NCI-H1436 treated with DMSO at 0.1 percent for 48 hours (cell line): Measurements from ENCODE around the gene ELOVL4.
A peak's percentile ranks its signal among the peaks of the same experiment; 100 is the strongest.

Experiments used
- DNase-seq: peaks from one replicate; lab custom pipeline; 2025; lab: John Stamatoyannopoulos, UW

Gene ELOVL4

DNA sequence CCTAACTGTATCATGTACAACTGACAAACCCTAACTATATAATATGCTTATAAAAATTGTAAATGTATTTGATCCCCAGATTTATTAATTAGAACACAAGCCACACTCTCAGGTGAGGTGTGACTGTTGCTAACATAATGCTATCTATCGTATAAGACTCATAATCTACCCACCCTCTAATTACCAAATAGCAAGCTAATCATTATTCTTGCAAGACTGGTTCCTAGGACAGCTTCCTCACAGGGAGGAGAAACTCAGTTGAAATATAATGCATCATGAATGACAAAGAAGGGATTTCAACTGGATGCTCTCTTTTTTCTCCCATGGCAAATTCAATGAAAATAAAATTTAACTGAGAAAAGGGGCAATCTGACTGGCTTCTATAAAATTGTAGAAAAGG lies 35.4 kb downstream of the ELOVL4 start:
- no peak for DNase-seq

GRCh38 chr6:79909517-79909916 lies 37.8 kb downstream of the ELOVL4 start:
- DNase-seq: no peak

DNA sequence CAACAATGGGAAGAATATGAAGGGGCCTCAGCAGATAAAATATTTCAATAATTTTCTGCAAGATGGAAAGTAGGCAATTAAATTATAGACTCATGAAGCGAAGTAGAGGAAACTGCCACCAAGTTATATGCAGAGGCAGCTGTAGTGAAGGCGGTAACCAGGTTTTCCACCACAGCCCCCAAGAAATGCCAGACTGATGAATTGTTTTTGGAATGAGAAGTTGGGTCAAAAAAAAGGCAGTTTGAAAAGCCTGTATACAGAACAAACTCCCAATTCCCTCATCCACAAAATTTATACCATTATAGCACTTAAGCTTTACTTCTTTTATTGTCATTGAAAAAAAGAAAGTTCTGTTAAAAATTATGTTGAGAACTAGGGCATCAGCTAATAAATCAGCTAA lies 45.3 kb downstream of the ELOVL4 start:
- DNase-seq: no peak

GRCh38 chr6:79898076-79898475 lies 49.3 kb downstream of the ELOVL4 start:
- no peak for DNase-seq

DNA sequence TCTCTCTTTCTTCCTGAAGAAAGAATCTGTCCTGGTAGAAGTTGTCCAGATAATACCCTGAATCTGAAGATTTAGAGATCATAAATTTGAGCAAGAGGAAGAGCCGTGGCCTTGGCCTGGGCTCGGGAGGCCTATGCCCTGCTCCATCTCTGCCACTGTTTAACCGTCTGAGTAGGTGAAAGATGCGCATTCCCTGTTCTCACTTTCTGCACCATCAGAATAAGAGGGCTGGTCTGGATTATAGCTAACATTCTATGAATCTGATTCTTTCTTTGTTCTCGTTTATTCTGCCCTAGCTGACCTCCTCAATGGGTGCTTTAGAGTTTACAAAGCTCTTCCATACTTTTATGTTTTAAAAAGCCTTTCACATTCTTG lies 51.3 kb downstream of the ELOVL4 start:
- DNase-seq: no peak

GRCh38 chr6:79895382-79896074 lies 51.8 kb downstream of the ELOVL4 start:
- no peak for DNase-seq

- no peak for DNase-seq
Measured at GRCh38 chr6:79894939-79895338, 52.4 kb downstream of the ELOVL4 start.

- DNase-seq: no peak
Measured at GRCh38 chr6:79888587-79888986, 58.8 kb downstream of the ELOVL4 start.

DNA sequence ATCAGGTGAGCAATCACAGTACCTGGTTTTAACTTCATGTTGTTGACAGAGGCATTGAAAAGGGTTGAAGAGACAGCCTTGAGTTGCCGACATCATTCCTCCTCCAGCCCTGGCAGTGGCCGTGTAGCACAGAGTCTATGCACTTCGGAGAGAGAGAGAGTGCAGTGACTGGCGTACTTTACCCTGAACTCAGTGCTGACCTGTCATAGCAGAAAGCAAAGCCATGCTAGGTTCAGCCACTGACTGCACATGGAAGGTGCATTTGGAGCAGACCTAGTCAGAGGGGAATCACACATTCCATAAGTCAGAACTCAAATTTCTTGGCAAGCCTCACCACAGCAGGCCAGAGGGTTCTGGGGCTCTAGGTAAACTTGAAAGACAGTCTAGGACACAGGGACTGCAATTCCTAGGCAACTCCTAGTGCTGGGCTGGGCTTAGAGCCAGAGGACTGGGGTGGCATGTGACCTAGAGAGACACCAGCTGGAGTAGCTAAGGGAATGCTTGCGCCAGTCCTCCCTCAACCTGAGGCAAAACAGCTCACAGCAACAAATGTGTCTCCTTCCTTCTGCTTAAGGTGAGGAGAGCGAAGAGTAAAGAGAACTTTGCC lies 69.1 kb downstream of the ELOVL4 start:
- DNase-seq: no peak

DNA sequence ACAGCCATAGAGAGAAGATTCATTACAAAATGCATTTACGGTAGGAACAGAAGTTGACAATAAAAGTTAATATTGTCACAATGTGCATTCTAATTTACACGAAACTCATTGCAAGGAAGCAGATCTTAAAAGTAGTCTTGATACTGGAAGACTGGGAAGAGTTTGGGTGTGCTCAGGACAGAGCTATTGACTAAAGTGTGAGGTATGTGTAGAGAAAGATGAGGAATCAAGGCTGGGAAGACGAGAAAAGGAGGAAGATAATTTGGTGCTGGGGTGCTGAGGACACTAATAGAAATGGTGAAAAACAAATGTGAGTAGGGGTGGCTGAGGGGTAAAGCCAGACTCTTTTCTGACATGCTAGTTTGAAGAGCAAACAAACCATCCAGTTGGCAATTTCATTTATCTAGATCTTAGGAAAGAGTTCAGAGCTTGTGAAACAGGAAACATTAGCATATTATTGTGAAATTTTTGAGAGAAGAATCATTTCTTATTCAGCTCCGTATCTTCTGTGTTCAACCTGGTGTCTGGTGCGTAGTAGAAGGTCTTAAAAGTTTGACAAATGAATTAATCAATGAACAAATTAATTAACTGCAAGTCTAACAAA lies 72.7 kb downstream of the ELOVL4 start:
- no peak for DNase-seq

DNA sequence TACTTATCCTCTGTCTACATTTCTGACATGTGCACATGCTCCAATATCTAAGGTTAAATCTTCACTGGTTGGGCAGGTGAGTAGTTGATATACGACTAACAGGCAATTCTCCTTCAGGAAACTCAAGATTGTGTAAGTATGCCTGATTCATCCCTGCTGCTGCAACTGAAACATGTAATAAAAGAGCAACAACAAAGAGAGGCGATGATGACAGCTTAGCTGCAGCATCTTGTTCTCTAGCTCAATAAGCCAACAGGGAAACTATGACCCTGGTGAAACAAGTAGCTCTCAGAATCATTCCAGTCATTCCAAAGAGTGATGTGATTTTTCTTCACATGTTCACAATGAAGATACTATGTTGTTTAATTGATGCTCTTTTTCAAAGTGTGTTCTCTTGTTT lies 74.4 kb downstream of the ELOVL4 start:
- DNase-seq: no peak

DNA sequence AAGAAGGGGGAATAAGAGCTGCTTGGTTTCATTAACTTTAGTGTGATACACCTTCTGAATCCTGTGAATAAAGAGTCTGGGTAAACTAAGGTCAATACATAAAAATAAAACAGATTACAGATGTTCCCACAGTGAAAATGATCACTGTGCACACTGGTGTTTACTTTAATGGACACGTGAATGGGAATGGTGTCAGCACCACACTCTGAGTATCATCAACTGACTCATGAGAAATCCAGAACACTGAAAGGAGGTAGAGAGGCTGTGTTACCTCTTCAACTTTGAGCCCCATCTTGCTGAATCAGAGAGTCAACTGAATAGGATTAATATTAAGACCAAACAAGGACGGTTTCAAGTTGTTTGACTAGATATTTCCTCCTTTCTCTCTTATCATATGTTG lies 75.0 kb downstream of the ELOVL4 start:
- no peak for DNase-seq

GRCh38 chr6:79869600-79870084 lies 77.7 kb downstream of the ELOVL4 start:
- no peak for DNase-seq

DNA sequence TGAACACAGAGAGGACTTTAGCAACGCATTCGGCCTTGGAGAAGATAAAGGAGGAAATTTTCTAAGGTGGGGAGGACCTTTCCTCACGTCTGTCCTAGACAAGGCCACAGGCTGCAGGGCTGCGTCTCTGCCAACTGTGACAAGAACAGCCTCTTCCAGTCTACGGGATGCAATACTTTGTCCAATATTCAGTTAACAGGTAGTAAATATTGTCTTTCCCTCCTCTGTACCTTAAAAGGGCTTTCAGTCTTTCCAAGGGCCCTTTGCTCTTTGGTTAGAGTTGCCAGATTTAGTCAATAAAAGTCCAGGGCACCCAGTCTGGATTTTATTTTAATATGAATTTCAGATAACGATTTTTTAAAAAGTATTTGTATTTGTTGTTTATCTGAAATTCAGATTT lies 78.2 kb downstream of the ELOVL4 start:
- no peak for DNase-seq

- peak; percentile 48 for DNase-seq
Measured at GRCh38 chr6:79868098-79868722, 79.1 kb downstream of the ELOVL4 start.
